Dedifferentiated amniotic fluid mesenchymal stem cell (primary cell): ENCODE data around the gene OTOGL.

Source experiments
- DNase-seq: peaks from one replicate; pipeline ENCODE4 v3.0.0-alpha.2; 2016; ENCODE audit errors: extremely low spot score

Gene OTOGL

DNA sequence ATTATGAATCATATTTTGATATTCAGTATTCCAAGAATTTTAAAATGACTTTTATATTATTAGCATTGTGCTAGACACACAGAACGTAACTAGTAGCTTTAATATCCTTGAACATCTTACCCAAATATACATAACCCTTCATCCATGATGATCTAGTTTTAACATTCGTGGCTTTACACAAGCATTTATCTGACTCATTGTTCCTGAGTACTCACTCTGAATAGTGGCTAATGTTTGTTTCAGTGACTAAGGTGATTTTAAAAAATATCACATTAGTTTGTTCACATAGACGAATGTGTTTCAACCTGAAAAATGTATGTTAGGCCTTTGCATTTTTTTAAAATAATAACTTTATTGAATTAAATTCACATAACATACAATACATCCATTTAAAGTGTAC, 264.7 kb downstream of the OTOGL start:
- no peak for DNase-seq

DNA sequence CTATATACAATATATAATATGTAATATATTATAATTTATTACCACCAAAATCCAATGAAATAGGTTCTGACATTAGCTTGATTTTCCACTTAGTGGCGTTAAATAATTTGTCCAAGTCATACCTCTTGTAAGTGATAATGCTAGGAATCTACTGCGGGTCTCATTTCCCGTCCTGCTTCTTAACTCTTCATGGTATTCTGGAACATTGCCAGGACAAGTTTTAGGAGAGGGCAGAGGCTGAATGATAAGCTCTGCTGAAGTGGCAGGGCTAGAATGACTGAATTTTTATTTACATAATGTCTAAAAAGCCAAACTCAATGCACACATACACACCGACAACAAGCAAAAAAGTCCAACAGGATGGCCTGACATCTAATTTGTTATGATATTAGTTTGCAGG, 274.3 kb downstream of the OTOGL start:
- no peak for DNase-seq

DNA sequence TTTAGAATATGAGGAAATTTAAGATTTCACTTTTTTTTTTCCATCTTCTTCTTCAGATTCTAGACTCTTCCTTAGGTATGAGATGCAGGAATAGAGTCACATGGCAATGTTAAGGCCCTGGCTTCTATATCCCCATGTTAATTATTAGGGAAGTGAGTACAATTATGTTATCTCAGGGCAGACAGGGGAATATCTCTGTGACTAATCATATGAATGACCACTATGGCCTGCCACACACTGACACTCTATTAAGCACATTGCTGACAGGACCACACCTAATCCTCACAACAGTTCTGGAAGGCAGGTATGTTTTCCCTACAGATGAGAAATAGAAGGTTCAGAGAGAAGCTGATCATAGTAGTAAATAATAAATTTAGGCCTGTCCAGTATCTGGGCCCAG, 275.3 kb downstream of the OTOGL start:
- DNase-seq, result no peak

DNA sequence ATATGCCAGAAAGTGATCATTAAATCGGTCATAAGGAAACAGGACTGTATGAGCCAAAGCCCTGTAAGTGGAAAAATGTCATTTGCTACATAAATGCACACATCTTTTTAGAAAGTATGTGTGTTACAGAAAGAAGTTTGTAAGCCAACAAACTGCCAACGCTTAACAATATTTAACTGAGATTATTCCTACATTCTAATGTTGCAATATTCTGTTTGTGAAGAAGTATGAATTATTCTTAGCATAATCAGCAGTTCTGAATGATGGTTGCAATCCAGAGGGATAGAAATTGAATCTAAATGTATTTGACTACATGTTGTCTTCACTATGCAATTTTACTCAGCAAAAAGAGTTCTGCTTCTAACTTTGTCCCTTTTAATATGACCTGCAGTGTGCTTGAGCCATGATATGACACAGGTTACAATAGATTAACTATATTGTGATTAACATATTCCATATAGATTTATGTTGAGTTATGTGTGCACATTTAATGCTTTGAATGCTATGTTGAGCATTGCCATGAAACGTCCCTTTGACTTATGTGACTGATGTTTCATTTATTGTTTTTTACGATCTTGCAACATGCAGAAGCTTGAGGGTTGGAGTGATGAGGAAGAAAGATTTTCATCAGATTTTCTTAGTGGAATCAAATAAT, 277.9 kb downstream of the OTOGL start:
- no peak for DNase-seq

DNA sequence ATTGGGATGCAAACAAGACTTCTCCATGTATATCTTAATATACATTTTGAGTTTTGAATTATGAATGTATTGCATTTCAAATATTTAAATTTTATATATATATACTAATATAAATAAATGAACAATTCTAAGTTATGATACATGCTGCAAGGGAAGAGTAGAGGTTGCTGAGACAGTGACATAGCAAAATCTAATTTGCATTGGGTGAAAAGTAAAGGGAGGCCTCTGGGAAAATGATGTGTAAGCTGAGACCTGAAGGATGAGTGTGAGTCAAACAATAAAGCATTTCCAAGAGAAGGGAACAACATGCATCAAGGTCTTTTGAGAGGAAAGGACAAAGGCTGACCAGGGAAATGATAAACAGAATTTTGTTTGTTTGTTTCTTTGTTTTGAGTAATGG, 281.8 kb downstream of the OTOGL start:
- DNase-seq, result no peak

DNA sequence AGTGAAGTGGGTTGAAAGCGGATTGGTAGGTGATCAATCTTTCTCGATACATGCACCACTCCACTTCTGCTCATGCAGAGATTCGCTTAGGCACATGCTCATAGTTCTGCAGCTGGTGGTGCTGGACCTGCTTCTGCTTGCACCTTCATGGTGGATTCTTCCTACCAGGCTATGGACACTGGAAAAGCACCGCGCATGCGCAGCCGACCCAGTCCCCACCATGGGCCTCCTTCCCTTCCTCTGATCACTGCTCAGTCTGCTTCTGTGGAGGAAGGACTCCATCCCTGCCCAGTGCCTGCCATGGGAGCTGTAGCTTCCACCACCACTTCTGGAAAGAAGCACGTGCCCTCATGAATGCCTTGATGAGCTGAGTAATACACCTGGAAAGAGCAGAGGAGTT, 282.9 kb downstream of the OTOGL start:
- no peak for DNase-seq

DNA sequence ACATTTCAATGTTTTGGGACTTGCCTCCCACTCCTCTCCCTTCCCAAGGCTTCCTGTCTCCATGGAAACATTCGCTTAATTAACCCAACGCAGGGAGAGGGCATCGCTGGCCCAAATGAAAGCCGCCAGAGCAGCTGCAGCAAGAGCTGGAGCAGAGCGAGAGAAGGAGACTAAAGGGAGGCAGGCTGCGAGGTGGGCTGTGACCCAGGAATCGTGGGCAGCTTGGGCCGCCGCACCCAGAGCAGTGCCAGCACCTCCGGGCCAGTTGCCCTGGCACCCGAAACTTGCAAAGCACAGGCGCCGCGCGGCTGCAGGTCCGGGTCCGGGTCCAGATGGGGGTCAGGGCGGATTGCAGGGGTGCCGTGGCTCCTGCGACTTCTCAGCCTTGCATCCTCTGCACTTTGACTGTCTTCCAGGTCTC, 301.2 kb downstream of the OTOGL start:
- DNase-seq, result no peak

DNA sequence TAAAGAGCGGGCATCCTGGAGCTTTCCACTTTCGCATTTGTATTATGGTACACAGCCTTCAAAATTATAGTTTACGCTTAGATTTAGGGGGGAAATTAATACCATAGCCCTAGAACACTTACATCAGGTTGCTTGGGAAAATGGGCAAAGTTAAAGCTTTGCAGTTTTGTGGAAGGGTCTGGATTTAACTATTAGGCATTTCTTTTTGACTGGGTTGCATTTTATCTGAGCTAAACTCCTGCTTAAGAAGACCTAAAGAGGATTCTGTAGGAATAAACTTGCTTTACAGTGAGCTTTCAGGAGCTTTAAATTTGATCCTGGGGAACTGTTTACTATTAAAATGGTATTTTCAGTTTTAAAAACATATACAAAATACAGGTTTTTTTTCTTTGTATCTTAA, 301.9 kb downstream of the OTOGL start:
- no peak for DNase-seq

DNA sequence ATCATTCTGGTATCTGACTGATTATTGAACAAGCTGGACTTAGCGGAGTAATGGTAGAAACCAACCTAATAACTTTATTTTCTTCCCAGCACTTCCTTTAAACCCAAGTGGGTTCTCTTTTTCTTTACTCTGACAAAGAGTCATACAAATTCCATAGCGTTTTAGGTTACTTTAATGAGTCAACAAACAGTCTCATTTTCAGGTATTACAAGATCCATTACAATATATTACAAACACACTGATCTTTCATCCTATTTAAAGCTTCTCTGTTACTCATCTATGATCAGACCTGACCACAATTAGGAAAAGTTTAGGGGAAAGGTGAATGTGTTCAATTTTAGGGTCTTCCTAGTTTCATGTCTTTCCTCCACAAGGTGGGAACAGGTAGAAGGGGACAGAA, 305.3 kb downstream of the OTOGL start:
- DNase-seq, result no peak

DNA sequence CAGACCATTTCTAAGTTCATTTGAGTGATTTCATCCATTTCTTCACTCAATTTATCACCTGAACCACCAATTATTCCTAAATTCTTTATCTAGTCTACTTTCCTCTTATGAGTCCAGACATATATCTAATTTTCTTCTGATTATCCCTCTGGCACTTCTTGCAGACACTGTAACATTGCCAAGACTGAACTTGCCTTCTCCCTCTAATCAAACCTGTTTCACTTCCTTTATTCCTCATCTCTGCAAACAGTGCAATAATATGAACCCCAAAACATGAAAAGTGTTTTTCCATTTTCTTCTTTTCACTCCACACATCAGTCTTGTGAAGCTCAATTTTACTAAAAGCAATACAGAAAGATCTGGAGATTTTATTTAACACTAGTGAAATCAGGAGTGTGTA, 306.9 kb downstream of the OTOGL start:
- no peak for DNase-seq

DNA sequence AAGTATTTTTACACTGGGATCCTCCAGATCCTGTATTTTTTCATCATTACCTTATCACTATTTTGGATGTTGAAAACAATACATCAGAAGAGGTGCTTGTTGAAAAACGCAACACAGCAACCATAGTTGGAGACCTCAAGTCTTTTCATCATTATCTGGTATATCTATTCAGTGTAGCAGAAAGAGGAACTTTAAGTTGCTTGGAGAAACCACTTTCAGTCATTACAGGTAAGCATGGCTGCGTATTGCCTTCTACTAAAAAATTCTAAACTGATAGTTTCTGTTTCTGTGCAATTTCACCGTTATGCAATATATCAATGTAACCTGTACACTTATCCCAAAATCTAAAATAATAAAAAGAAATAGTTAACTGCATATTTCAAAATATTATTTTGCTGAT, 312.4 kb downstream of the OTOGL start:
- DNase-seq, result no peak

DNA sequence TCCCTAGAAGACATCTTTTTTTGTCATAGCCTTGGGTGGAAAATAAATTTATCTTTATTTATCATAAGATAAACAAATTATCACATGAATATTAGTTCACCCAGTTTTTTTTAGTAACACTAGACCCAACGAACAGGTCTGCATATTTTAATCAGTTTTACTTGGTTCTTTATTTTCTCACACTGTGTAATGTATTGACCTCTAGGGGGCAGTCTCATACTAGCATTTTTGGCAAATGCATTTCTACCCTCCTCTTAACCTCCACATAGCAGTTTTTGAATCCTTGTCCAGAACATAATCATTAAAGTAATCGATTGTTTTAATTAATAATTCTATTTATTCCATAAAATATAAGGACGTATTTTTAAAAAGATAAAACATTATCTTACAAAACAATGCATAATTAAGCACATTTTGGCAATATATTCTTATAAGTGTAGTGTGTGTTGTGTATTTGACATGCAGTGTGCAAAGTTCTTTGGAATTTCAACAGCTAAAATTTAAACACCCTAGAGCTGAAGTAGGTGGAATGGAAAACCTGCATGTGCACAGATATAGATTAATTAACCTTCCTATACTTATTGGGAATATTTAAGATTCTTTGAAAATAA, 313.1 kb downstream of the OTOGL start:
- peak; percentile 72 for DNase-seq

DNA sequence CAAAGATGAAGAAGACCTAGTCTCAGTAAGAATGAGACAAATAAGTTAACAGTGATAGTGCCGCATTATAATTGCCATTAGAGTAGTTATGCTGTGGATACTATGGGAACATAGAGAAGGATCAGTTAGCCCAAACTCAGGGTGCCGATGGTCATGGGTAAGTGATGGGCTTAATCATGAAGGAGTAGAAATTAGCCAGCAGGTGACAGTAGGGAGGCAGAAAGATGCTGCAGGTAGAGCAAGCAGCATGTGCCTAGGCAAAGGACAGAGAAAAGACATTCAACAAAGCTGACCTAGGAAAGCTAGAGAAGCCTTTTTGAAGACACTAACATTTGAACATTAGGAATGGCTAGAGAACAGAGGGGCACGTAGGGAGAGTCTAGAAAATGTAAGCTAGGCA, 314.1 kb downstream of the OTOGL start:
- DNase-seq, result no peak

DNA sequence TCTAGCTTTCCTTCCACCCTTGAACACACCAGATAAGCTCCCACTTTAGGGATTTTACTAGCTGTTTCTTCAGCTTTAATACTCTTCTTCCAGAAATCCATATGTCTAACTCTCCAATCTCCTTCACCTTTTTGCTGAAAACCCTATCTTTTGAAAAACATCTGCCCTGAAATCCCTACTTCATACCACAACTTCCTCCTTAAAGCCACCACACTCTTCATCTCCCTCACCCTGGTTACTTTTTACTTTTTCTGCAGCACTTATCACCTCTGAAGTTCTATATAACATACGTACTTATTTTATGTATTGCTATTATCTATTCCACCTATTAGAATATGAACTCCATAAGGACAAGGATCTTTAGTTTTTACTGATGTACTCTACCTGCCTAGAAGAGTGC, 316.1 kb downstream of the OTOGL start:
- DNase-seq, result no peak

DNA sequence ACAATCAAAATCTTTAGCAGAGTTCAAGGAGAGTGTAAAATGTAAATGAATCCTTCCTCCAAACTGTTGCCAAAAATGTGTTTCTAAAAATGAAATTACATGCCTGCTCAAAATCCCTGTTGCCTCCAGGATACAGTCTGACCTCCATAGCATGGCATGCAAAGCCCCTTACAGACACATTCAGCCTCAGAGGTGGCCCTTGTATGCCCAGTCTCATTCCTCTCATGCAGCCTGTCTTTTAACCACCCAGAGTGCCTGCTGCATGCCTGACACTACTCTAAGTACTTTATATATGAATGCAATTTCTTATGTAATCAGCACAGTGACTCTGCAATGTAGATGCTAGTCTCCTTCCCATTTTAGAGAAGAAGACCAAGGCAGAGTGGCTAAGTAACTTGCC, 320.3 kb downstream of the OTOGL start:
- DNase-seq, result peak; percentile 58

DNA sequence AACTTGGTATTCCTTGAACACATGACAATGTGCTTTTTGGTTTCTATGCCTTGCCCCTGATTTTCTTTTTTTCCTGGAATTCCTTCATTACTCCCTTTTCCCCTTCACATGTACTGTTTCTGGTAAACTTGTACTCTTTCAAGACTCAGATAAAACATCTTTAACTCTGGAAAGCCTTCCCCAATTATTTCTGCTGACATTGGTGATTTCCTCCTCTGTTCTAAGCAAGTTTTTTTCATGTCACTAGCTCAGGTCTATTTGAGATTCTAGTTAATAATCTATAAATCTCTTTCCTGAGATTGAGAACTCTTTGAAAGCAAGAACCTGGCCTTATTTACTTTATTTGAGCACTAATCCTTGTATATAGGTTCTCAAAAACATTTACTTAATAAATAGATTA, 320.7 kb downstream of the OTOGL start:
- no peak for DNase-seq

DNA sequence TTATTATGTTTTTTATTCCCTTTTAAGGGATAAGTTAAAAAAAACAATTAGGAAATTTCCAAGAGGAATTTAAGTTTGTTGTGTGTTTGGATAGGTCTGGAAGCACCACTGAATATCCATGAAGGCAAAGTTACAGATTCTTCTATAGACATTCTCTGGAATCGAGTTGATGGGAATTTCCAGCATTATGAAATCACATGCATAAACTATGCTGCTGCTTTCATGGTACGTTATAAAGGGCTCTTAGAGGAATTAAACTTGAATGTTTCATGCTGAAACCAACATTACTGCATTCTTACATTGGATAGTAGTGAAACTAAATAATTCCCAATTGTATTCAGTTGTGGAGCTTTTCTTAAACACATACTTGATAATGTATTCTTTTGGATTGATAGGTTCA, 323.2 kb downstream of the OTOGL start:
- DNase-seq, result peak; percentile 88
